ENCODE results near the gene THOC1.

The THOC1 gene

GRCh38 chr18:220708-221107, 47.1 kb downstream of the THOC1 start:
- DNase-seq (ENCODE audit: low spot score) = no peak
- no peak for TF ChIP-seq CTCF (IDR thresholded peaks at IDR 0.05)
- Histone ChIP-seq H3K4me3 (no peak overlapping the region), H3K27ac (no peak overlapping the region)

GRCh38 chr18:217532-218336, 50.1 kb downstream of the THOC1 start:
- Histone ChIP-seq H3K4me3 (no peak overlapping the region), H3K27ac (no peak overlapping the region)
- no peak for DNase-seq (ENCODE audit: low spot score)
- no peak for TF ChIP-seq CTCF (IDR thresholded peaks at IDR 0.05)

- DNase-seq (ENCODE audit: low spot score) = no peak
- no peak for TF ChIP-seq CTCF (IDR thresholded peaks at IDR 0.05)
- Histone ChIP-seq H3K4me3 (no peak overlapping the region), H3K27ac (no peak overlapping the region)
Observed at GRCh38 chr18:215448-216010, 52.3 kb downstream of the THOC1 start.

- TF ChIP-seq CTCF (IDR thresholded peaks at IDR 0.05) = no peak
- Histone ChIP-seq H3K27ac (no peak overlapping the region), H3K4me3 (no peak overlapping the region)
- DNase-seq (ENCODE audit: low spot score) = no peak
Observed at GRCh38 chr18:213966-214365, 53.9 kb downstream of the THOC1 start.

- Histone ChIP-seq H3K27ac (no peak overlapping the region), H3K4me3 (no peak overlapping the region)
- DNase-seq (ENCODE audit: low spot score) = no peak
- no peak for TF ChIP-seq CTCF (IDR thresholded peaks at IDR 0.05)
Observed at GRCh38 chr18:213505-213904, 54.3 kb downstream of the THOC1 start.

GRCh38 chr18:212780-213179, 55.1 kb downstream of the THOC1 start:
- no peak for TF ChIP-seq CTCF (IDR thresholded peaks at IDR 0.05)
- no peak overlapping the region for H3K4me3 ChIP-seq
- no peak overlapping the region for H3K27ac ChIP-seq
- DNase-seq (ENCODE audit: low spot score) = no peak

GRCh38 chr18:211582-211981, 56.3 kb downstream of the THOC1 start:
- no peak overlapping the region for H3K4me3 ChIP-seq
- TF ChIP-seq CTCF (IDR thresholded peaks at IDR 0.05) = no peak
- H3K27ac ChIP-seq = no peak overlapping the region
- no peak for DNase-seq (ENCODE audit: low spot score)

All from coronary artery (tissue), 2 donors.